Motor neuron (in vitro differentiated cells): Measurements from ENCODE around the gene IRAK2. TPM values are rescaled to one million over a fixed set of nuclear protein-coding genes. Genes with fewer than 3 reads are reported as not detected.

Source experiments
- ATAC-seq, 8 experiments: fragments of 200-7000 bp; cut with Tn5 transposase; replicated peaks in 6 of 8; 2 replicates each; pipeline ENCODE4 v1.8.0; 2021; ENCODE audit warnings: mild to moderate bottlenecking in 8 of 8, moderate library complexity in 8 of 8
- H3K27ac ChIP-seq, 2 donors: fragments of 250-450 bp; sonication (Bioruptor Pico); 2 replicates each; pipeline ENCODE4 v1.9.0; 2021; ENCODE audit warnings: antibody characterized with exemption in 2 of 2, mild to moderate bottlenecking in 2 of 2, moderate library complexity in 1 of 2
- H3K4me1 ChIP-seq, 2 donors: fragments of 250-450 bp; sonication (Bioruptor Pico); replicated peaks in 1 of 2; 2 replicates each; pipeline ENCODE4 v1.6.1; 2021; ENCODE audit warnings: antibody characterized with exemption in 2 of 2, mild to moderate bottlenecking in 2 of 2, moderate library complexity in 1 of 2
- H3K4me3 ChIP-seq, 5 donors: fragments of 250-450 bp; sonication (Bioruptor Pico); 2 replicates each; pipeline ENCODE4 v1.9.0; 2021; ENCODE audit warnings: antibody characterized with exemption in 5 of 5, mild to moderate bottlenecking in 5 of 5, moderate library complexity in 4 of 5
- WGBS, 10 experiments: fragments of 450-650 bp; shearing (Covaris generic); methylation state at CpG; one replicate each; pipeline ENCODE4 v1.0.0; 2022; 5-methylcytosine and 5-hydroxymethylcytosine counted together
- in situ Hi-C, 9 experiments: fragments of 400-800 bp; cut with MboI; loops; one replicate each; pipeline ENCODE4 v1.15.0; 2021; ENCODE audit warnings: low sequenced_read_pairs in 9 of 9, low pct_unique_long_range_greater_than_20kb in 2 of 9; ENCODE audit not compliant: unreplicated experiment in 9 of 9
- total RNA-seq, 8 experiments: library from RNA; unstranded; fragments of 300-600 nt; gene quantifications; 2 replicates each; pipeline versions ENCODE4 v1.2.3 to v1.2.4, GENCODE V29; 2022

IRAK2 gene
- total RNA-seq, 8 experiments from 2014 or later, result 0.63 to 2.5 (median 1.7) TPM

- H3K27ac ChIP-seq, result no peak overlapping the region
- ATAC-seq, result no peak
- peak overlapping the region; percentile 54 to 90 (median 65) for H3K4me3 ChIP-seq
- peaks cover 5 to 10% of the 10 kb centered on the region in 2 donors for H3K4me1 ChIP-seq
- in situ Hi-C loops, result no loop called here
- 6 to 100% (median 66%) methylated on average over 1 to 13 of the region's 14 CpGs for WGBS, 10 experiments
These were observed 83.0 kb downstream of the IRAK2 start for GRCh38 chr3:10247679-10248183.

GRCh38 chr3:10248184-10248983, 83.7 kb downstream of the IRAK2 start, which contains the start of gene TATDN2:
TSS of gene TATDN2 (plus strand) at chr3:10248459. CDS start at chr3:10249201, 742 bp downstream.
- Histone ChIP-seq H3K4me3 (peak within 1 kb of the TSS; percentile 54 to 90 (median 65)), H3K4me1 (peaks cover 5 to 10% of the 10 kb centered on the region in 2 donors), H3K27ac (peak within 1 kb of the TSS in 1 of 2 donors; percentile 50)
- in situ Hi-C loops, result no loop called here
- 0 to 3% (median 0%) methylated on average over 1 to 32 of the region's 80 CpGs; no CpG with 5 or more reads in 4 of the 10 experiments for WGBS, 10 experiments
- ATAC-seq, result peak; percentile 94 to 98 (median 97)

- in situ Hi-C loops, result no loop called here
- H3K4me3 ChIP-seq, result peak overlapping the region; percentile 54 to 90 (median 65)
- H3K27ac ChIP-seq, result peak overlapping the region in 1 of 2 donors; percentile 50
- 0 to 20% (median 0%) methylated on average over 1 to 5 of the region's 32 CpGs; no CpG with 5 or more reads in 3 of the 10 experiments for WGBS, 10 experiments
- peak in 7 of 8 experiments; percentile 0 to 10 (median 5) for ATAC-seq
- H3K4me1 ChIP-seq, result peaks cover 5 to 10% of the 10 kb centered on the region in 2 donors
These were observed 84.4 kb downstream of the IRAK2 start for GRCh38 chr3:10248984-10249748.

- H3K27ac ChIP-seq, result no peak overlapping the region
- peak overlapping the region; percentile 54 to 90 (median 65) for H3K4me3 ChIP-seq
- 0 to 50% (median 22%) methylated on average over 1 to 3 of the region's 3 CpGs; no CpG with 5 or more reads in 2 of the 10 experiments for WGBS, 10 experiments
- peaks cover 5 to 10% of the 10 kb centered on the region in 2 donors for H3K4me1 ChIP-seq
- in situ Hi-C loops, result no loop called here
- ATAC-seq, result no peak
These were observed 85.1 kb downstream of the IRAK2 start for GRCh38 chr3:10249833-10250232.

- ATAC-seq, result no peak
- peaks cover 5 to 10% of the 10 kb centered on the region in 2 donors for H3K4me1 ChIP-seq
- in situ Hi-C loops, result no loop called here
- no peak overlapping the region for H3K27ac ChIP-seq
- 78 to 100% (median 100%) methylated on average over 1 to 3 of the region's 3 CpGs; no CpG with 5 or more reads in 4 of the 10 experiments for WGBS, 10 experiments
- H3K4me3 ChIP-seq, result no peak overlapping the region
These were observed 86.3 kb downstream of the IRAK2 start for GRCh38 chr3:10251006-10251405.

GRCh38 chr3:10253731-10254130, 89.0 kb downstream of the IRAK2 start:
- in situ Hi-C loops, result no loop called here

GRCh38 chr3:10255835-10256234, 91.1 kb downstream of the IRAK2 start:
- no peaks in the 10 kb centered on the region for H3K4me1 ChIP-seq
- in situ Hi-C loops, result no loop called here
- WGBS, 10 experiments, result 80 to 100% (median 95%) methylated on average over 1 to 6 of the region's 7 CpGs; no CpG with 5 or more reads in 1 of the 10 experiments
- H3K4me3 ChIP-seq, result no peak overlapping the region
- H3K27ac ChIP-seq, result no peak overlapping the region
- no peak for ATAC-seq

More at GRCh38 chr3:10253731-10254130, 89.0 kb downstream of the IRAK2 start:
- no peak for ATAC-seq
- H3K27ac ChIP-seq, result no peak overlapping the region
- H3K4me1 ChIP-seq, result peaks cover 5 to 10% of the 10 kb centered on the region in 2 donors
- no peak overlapping the region for H3K4me3 ChIP-seq
- 80 to 100% (median 100%) methylated on average over 1 to 3 of the region's 3 CpGs; no CpG with 5 or more reads in 4 of the 10 experiments for WGBS, 10 experiments

GRCh38 chr3:10259036-10259435, 94.3 kb downstream of the IRAK2 start:
- H3K4me3 ChIP-seq, result no peak overlapping the region
- in situ Hi-C loops, result no loop called here
- no peak for ATAC-seq

GRCh38 chr3:10259798-10260197, 95.1 kb downstream of the IRAK2 start:
- in situ Hi-C loops, result no loop called here
- no peak overlapping the region for H3K4me3 ChIP-seq
- no peak for ATAC-seq
- H3K4me1 ChIP-seq, result no peaks in the 10 kb centered on the region
- WGBS, 10 experiments, result 57 to 100% (median 94%) methylated on average over 1 to 4 of the region's 4 CpGs; no CpG with 5 or more reads in 1 of the 10 experiments
- no peak overlapping the region for H3K27ac ChIP-seq

More at GRCh38 chr3:10259036-10259435, 94.3 kb downstream of the IRAK2 start:
- 56 to 100% (median 83%) methylated on average over 1 to 7 of the region's 7 CpGs; no CpG with 5 or more reads in 1 of the 10 experiments for WGBS, 10 experiments
- Histone ChIP-seq H3K4me1 (no peaks in the 10 kb centered on the region), H3K27ac (no peak overlapping the region)

GRCh38 chr3:10260211-10260701, 95.5 kb downstream of the IRAK2 start:
- no peak for ATAC-seq
- H3K4me3 ChIP-seq, result no peak overlapping the region
- no peak overlapping the region for H3K27ac ChIP-seq
- in situ Hi-C loops, result no loop called here
- 77 to 100% (median 93%) methylated on average over 1 to 6 of the region's 6 CpGs; no CpG with 5 or more reads in 1 of the 10 experiments for WGBS, 10 experiments
- no peaks in the 10 kb centered on the region for H3K4me1 ChIP-seq

- ATAC-seq, result no peak
- Histone ChIP-seq H3K4me3 (no peak overlapping the region), H3K4me1 (no peaks in the 10 kb centered on the region), H3K27ac (no peak overlapping the region)
- 70 to 96% (median 83%) methylated on average over 3 to 4 of the region's 4 CpGs; no CpG with 5 or more reads in 2 of the 10 experiments for WGBS, 10 experiments
- in situ Hi-C loops, result no loop called here
These were observed 97.3 kb downstream of the IRAK2 start for GRCh38 chr3:10262027-10262426.

GRCh38 chr3:10263646-10264363, 99.1 kb downstream of the IRAK2 start:
- no peak overlapping the region for H3K4me3 ChIP-seq
- 29 to 83% (median 68%) methylated on average over 2 to 7 of the region's 12 CpGs for WGBS, 10 experiments
- in situ Hi-C loops, result no loop called here
- no peaks in the 10 kb centered on the region for H3K4me1 ChIP-seq
- ATAC-seq, result peak; percentile 74 to 99 (median 85)
- H3K27ac ChIP-seq, result no peak overlapping the region
